Activated CD8-positive, alpha-beta T cell treated with anti-CD3 and anti-CD28 coated beads for 36 hours (primary cell): Measurements from ENCODE around the gene BCAR1. TPM values are rescaled to one million over a fixed set of nuclear protein-coding genes. Genes with fewer than 3 reads are reported as not detected.
"Not testable (repeated sequence)": the region's sequence is repeated elsewhere in the genome, so short reads cannot be mapped to it uniquely, and the experiment has no call there.

Source experiments
- ATAC-seq: fragments of 200-7000 bp; cut with Tn5 transposase; one replicate; pipeline ENCODE4 v1.10.0; 2021; ENCODE audit warnings: mild to moderate bottlenecking, moderate library complexity
- CTCF ChIA-PET: fragments of 350-600 bp; sonication (Branson Sonifier 250); formaldehyde crosslinking; loops from one replicate; lab custom pipeline; 2021; ENCODE audit warnings: antibody characterized with exemption; lab: Charles Lee
- POLR2A ChIA-PET: fragments of 350-600 bp; sonication (Branson Sonifier 250); formaldehyde crosslinking; loops from one replicate; lab custom pipeline; 2021; ENCODE audit warnings: antibody characterized with exemption; lab: Charles Lee
- DNase-seq: peaks from one replicate; pipeline ENCODE4 v3.0.0-alpha.2; 2020
- H3K27ac Mint-ChIP-seq: one replicate; pipeline ENCODE4 v1.8.0; 2021; ENCODE audit warnings: mild to moderate bottlenecking, mixed read lengths
- H3K27me3 Mint-ChIP-seq: one replicate; pipeline ENCODE4 v1.8.0; 2021; ENCODE audit warnings: mixed read lengths
- H3K36me3 Mint-ChIP-seq: one replicate; pipeline ENCODE4 v1.8.0; 2021; ENCODE audit warnings: low read depth, mixed read lengths
- H3K4me1 Mint-ChIP-seq: one replicate; pipeline ENCODE4 v1.8.0; 2021; ENCODE audit warnings: low read depth, mixed read lengths
- H3K4me3 Mint-ChIP-seq: one replicate; pipeline ENCODE4 v1.8.0; 2021; ENCODE audit warnings: mild to moderate bottlenecking, moderate library complexity, mixed read lengths
- H3K9me3 Mint-ChIP-seq: one replicate; pipeline ENCODE4 v1.8.0; 2021; ENCODE audit warnings: mixed read lengths
- CTCF ChIP-seq: fragments of 200-600 bp; IDR thresholded peaks from one replicate; pipeline ENCODE4 v1.8.0; 2022; ENCODE audit warnings: antibody characterized with exemption, mild to moderate bottlenecking
- intact Hi-C: fragments of 100-400 bp; cut with micrococcal nuclease; formaldehyde crosslinking; loops from one replicate; pipeline ENCODE4 v1.10.0; 2022
- total RNA-seq, 2 experiments: library from RNA; stranded (reverse); gene quantifications; one replicate each; pipeline ENCODE4 v1.2.3, GENCODE V29; 2021

BCAR1 gene
- total RNA-seq, 2 experiments from 2014 or later: 0.34 to 0.87 TPM

GRCh38 chr16:75226550-75227360 lies 24.7 kb downstream of the BCAR1 start:
- no peaks in the 10 kb centered on the region for H3K9me3 Mint-ChIP-seq
- no peak overlapping the region for H3K4me3 Mint-ChIP-seq
- TF ChIP-seq CTCF: no peak
- no peak for ATAC-seq
- peaks cover 2% of the 10 kb centered on the region for H3K27me3 Mint-ChIP-seq
- DNase-seq: no peak
- CTCF ChIA-PET: no interaction called here
- POLR2A ChIA-PET: no interaction called here
- H3K36me3 Mint-ChIP-seq: no peaks in the 10 kb centered on the region
- no peak overlapping the region for H3K27ac Mint-ChIP-seq
- H3K4me1 Mint-ChIP-seq: no peaks in the 10 kb centered on the region
- intact Hi-C loops: no loop called here

DNA sequence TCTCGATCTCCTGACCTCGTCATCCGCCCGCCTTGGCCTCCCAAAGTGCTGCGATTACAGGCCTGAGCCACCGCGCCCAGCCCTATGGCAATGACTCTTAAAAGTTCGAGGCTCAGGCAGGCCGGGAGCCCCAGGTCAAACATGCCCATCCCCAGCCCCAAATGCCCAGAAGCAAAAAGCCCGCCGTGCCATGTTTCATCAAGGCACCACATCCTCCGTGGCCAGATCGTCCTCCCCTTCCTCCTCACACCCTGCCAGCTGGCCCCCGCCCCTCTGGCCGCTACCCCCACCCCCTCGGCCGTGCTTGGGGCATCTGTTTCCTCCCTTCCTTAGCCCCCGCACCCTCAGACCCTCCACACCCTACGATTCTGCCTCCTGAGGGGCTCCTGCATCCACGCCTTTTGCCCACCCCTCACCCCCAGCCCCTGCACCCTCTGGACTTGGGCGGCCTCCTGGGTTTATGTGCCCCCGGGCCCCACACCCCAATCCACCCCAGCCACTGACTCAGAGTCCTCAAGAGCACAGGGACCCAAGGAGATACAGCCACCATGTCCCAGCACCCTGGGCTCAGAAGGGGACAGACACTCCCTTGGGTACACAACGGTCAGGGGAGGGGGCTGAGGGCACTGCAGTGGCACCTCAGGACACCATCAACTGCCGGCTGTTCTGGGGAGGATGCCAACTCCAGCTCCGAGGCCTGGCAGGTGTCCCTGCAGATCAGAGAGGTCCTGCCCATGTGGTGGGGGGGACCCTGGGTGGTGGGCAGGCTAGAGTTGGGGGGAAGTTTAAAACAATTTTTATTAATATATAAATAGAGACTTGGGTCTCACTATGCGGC lies 25.5 kb downstream of the BCAR1 start:
- no peak for ATAC-seq
- Mint-ChIP-seq H3K4me3 (no peak overlapping the region), H3K4me1 (peaks cover 4% of the 10 kb centered on the region), H3K36me3 (no peaks in the 10 kb centered on the region), H3K27me3 (peaks cover 2% of the 10 kb centered on the region), H3K9me3 (no peaks in the 10 kb centered on the region), H3K27ac (no peak overlapping the region)
- DNase-seq: no peak
- TF ChIP-seq CTCF: no peak
- intact Hi-C loops: no loop called here
- ChIA-PET POLR2A (no interaction called here), CTCF (no interaction called here)

- intact Hi-C loops: no loop called here
- TF ChIP-seq CTCF: no peak
- Mint-ChIP-seq H3K4me1 (peaks cover 7% of the 10 kb centered on the region), H3K27me3 (peaks cover 2% of the 10 kb centered on the region), H3K9me3 (no peaks in the 10 kb centered on the region), H3K27ac (no peak overlapping the region), H3K4me3 (no peak overlapping the region), H3K36me3 (no peaks in the 10 kb centered on the region)
- ChIA-PET POLR2A (no interaction called here), CTCF (no interaction called here)
- no peak for DNase-seq
- no peak for ATAC-seq
Observed at GRCh38 chr16:75225092-75225491, 26.3 kb downstream of the BCAR1 start.

GRCh38 chr16:75224306-75225082 lies 26.9 kb downstream of the BCAR1 start:
- Mint-ChIP-seq H3K4me3 (no peak overlapping the region), H3K36me3 (no peaks in the 10 kb centered on the region), H3K27ac (no peak overlapping the region), H3K4me1 (peaks cover 12% of the 10 kb centered on the region), H3K9me3 (no peaks in the 10 kb centered on the region), H3K27me3 (peaks cover 2% of the 10 kb centered on the region)
- no peak for DNase-seq
- ChIA-PET POLR2A (no interaction called here), CTCF (no interaction called here)
- TF ChIP-seq CTCF: no peak
- intact Hi-C loops: no loop called here
- ATAC-seq: no peak

- intact Hi-C loops, H3K4me3 Mint-ChIP-seq, H3K27me3 Mint-ChIP-seq, ATAC-seq, H3K27ac Mint-ChIP-seq, DNase-seq, POLR2A ChIA-PET, H3K36me3 Mint-ChIP-seq, H3K9me3 Mint-ChIP-seq: not testable (repeated sequence)
- CTCF ChIA-PET: interaction anchor here (1.3 kb wide), 1 partner anchor 24 kb away, joined by 5 read pairs; no protein-coding TSS in a partner anchor
- peaks cover 21% of the 10 kb centered on the region for H3K4me1 Mint-ChIP-seq
Observed at GRCh38 chr16:75223129-75223528, 28.3 kb downstream of the BCAR1 start.
